ENCODE data around the gene PBOV1. TPM values are rescaled to one million over a fixed set of nuclear protein-coding genes. Genes with fewer than 3 reads are reported as not detected.

The PBOV1 gene
- total RNA-seq: not detected in 2 replicates

GRCh38 chr6:138218449-138218848, at the start of gene PBOV1:
PBOV1 (minus strand) TSS chr6:138218491; CDS start chr6:138218395, 96 bp downstream.

Other genes with a start within 250 kb of the PBOV1 start
- gene PERP, start 111.1 kb downstream of the PBOV1 start, total RNA-seq: 22.5 and 29.4 TPM in 2 replicates
- 0.55 and 1.7 TPM in 2 replicates for gene ARFGEF3, start 56.6 kb downstream of the PBOV1 start, total RNA-seq
- gene SMIM28, start 159.4 kb upstream of the PBOV1 start, total RNA-seq: not detected in 2 replicates
- 31.2 and 65.4 TPM in 2 replicates for gene HEBP2, start 185.7 kb upstream of the PBOV1 start, total RNA-seq